K562 treated with DMSO at 1 percent for 24 hours (cell line): Measurements from ENCODE around the gene CEBPG. TPM values are rescaled to one million over a fixed set of nuclear protein-coding genes. Genes with fewer than 3 reads are reported as not detected.

Experiments
- total RNA-seq: library from RNA; unstranded; fragments of 300-600 nt; gene quantifications from 2 replicates; pipeline ENCODE4 v1.2.3, GENCODE V29; 2022; ENCODE audit warnings: low read depth; ENCODE audit not compliant: insufficient read depth

CEBPG gene
- total RNA-seq: 37.0 and 40.8 TPM in 2 replicates

DNA sequence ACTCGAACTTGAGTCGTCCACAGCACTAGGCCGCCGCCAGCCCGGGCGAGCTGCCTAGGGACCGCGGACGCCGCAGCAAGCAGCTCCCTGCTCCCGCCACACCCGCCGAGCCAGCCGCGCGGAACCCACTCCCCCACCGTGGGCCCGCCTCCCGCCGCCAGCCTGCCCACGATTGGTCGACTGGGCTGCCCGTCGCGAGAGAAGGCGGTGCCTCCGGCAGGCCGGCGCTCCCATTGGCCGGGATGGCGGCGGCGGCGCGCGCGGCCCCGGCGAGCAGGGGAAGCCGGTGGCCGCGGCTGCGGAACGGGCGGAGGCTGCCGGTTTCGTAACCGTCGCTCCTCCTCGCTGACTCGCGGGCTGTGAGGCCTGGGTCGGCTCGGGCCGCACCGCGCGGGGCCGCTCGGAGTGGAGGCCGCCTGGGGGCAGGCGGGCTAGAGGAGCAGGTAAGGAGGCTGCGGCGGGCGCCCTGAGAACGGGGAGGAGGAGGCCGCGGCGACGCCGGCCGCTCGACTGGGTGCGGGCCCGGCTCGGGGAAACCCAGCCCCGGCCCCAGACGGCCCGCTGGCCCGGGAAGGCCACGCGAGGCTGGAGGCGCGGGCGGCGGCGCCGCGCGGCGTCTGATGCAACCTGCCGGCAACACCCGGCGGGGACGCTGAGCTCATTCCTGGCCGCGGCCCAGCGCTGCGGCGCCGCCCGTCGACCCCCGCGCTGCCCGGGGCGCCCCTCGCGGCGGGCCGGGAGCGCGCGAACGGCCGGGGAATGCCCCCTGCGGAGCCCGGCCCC is at the start of gene CEBPG:
Gene CEBPG, plus strand, starts transcription at position 257 of the 783 bp plus-strand sequence. CDS start 5,531 bp downstream, outside the sequence.

Other genes with a start within 250 kb of the CEBPG start
- 0.49 TPM in 1 of 2 replicates, not detected in the other for gene WDR88, start 241.6 kb upstream of the CEBPG start, total RNA-seq
- not detected in 2 replicates for gene LRP3, start 179.4 kb upstream of the CEBPG start, total RNA-seq
- not detected in 2 replicates for gene SLC7A10, start 147.9 kb upstream of the CEBPG start, total RNA-seq
- gene CEBPA, start 71.2 kb upstream of the CEBPG start, total RNA-seq: 2.0 and 3.5 TPM in 2 replicates
- 68.1 and 69.0 TPM in 2 replicates for gene PEPD, start 148.1 kb downstream of the CEBPG start, total RNA-seq
- gene CHST8, start 248.2 kb downstream of the CEBPG start, total RNA-seq: 1.6 TPM in 1 of 2 replicates, not detected in the other